ENCODE measurements around the gene MECP2.

DNA sequence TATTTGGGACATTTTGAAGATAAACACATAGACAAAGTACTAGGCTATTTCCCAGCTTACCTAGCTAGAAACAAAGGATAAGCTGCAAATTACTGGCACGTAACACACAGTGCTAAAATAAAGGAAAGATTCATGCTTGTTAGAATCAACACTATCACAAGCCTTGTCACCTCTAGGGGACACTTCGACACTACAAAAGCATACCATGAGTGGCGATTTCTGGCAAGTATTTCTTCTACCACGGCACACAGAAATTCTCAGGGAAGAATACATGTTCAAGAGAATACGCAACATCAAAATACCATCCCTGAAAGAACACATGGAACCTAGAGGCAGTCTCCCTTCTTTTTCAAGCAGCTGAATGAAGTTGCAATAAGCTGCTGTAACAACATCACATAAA, 5.1 kb downstream of the MECP2 start:
- TF ChIP-seq TCF4 (CRISPR knock-in tag; IDR thresholded peaks at IDR 0.05; ENCODE audit: borderline replicate concordance) (no peak), GLIS3 (CRISPR knock-in tag; IDR thresholded peaks at IDR 0.05) (no peak), ZFP3 (CRISPR knock-in tag; IDR thresholded peaks at IDR 0.05) (no peak)

Measured in SK-N-SH treated with all-trans-retinoic acid at 6 μM for 48 hours (cell line).